IPS-18a (cell line): ENCODE data around the gene HSP90B1.

Source experiments
- H3K27ac ChIP-seq: one replicate; pipeline ENCODE4 v1.5.1; 2013; ENCODE audit warnings: low read length
- H3K27me3 ChIP-seq: one replicate; pipeline ENCODE4 v1.6.1; 2013; ENCODE audit warnings: mild to moderate bottlenecking, low read length; ENCODE audit not compliant: control insufficient read depth, insufficient read depth
- H3K36me3 ChIP-seq: one replicate; pipeline ENCODE4 v1.6.1; 2013; ENCODE audit warnings: low read depth, low read length; ENCODE audit not compliant: control insufficient read depth
- H3K4me1 ChIP-seq: one replicate; pipeline ENCODE4 v1.6.1; 2013; ENCODE audit warnings: low read depth, low read length; ENCODE audit not compliant: control insufficient read depth
- H3K4me3 ChIP-seq: one replicate; pipeline ENCODE4 v1.5.1; 2013; ENCODE audit warnings: low read length
- H3K9ac ChIP-seq: one replicate; pipeline ENCODE4 v1.6.1; 2013; ENCODE audit warnings: mild to moderate bottlenecking, low read length, moderate library complexity
- H3K9me3 ChIP-seq: one replicate; pipeline ENCODE4 v1.6.1; 2013; ENCODE audit warnings: low read depth, low read length; ENCODE audit not compliant: control insufficient read depth

HSP90B1 gene

GRCh38 chr12:103958621-103959020 is 28.4 kb downstream of the HSP90B1 start:
- Histone ChIP-seq H3K4me1 (peaks cover 2% of the 10 kb centered on the region), H3K36me3 (peaks cover 14% of the 10 kb centered on the region), H3K27me3 (no peaks in the 10 kb centered on the region), H3K27ac (no peak overlapping the region), H3K4me3 (no peak overlapping the region), H3K9me3 (no peaks in the 10 kb centered on the region), H3K9ac (no peak overlapping the region)

GRCh38 chr12:103960616-103961227 is 30.5 kb downstream of the HSP90B1 start:
- Histone ChIP-seq H3K27ac (no peak overlapping the region), H3K9me3 (no peaks in the 10 kb centered on the region), H3K27me3 (no peaks in the 10 kb centered on the region), H3K4me1 (peaks cover 12% of the 10 kb centered on the region), H3K36me3 (peaks cover 4% of the 10 kb centered on the region), H3K4me3 (no peak overlapping the region), H3K9ac (no peak overlapping the region)

DNA sequence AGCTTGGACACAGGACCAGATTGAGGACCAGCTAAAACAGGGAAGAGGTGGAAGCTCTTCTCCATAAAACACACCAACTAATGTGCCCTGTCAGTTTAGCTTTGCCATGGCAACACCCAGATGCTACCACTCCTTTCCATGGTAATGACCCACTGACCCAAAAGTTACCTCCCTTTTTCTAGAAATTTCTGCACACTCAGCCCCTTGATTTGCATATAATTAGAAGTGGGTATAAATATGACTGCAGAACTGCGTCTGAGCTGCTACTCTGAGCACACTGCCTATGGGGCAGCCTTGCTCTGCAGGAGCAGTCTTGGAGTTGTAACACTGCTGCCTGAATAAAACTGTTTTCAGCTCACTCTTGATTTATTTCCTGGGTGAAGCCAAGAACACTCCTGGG is 32.3 kb downstream of the HSP90B1 start:
- Histone ChIP-seq H3K9me3 (no peaks in the 10 kb centered on the region), H3K4me3 (no peak overlapping the region), H3K4me1 (peaks cover 16% of the 10 kb centered on the region), H3K27me3 (no peaks in the 10 kb centered on the region), H3K27ac (no peak overlapping the region), H3K36me3 (peaks cover 4% of the 10 kb centered on the region), H3K9ac (no peak overlapping the region)

DNA sequence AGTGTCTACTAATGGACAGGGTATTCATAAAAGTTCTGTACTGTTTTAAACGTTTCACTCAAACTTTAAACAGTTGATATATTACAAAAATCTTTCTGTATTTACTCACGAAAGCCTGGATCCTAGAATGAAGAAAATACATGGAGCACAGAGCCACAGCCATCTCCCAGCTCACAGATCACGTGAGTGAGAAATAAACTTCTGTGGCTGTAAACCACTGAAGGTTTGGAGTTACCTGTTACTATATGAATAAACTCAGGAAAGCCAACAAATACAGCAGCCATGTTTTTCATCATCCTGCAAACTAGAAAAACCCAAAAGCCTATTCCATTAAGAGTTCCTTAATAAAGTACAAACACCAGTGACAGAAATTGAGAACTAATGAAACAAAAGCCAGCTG is 34.6 kb downstream of the HSP90B1 start:
- peaks cover 17% of the 10 kb centered on the region for H3K36me3 ChIP-seq
- H3K27me3 ChIP-seq, result no peaks in the 10 kb centered on the region
- peak overlapping the region; percentile 95 for H3K4me3 ChIP-seq
- peak overlapping the region; percentile 77 for H3K27ac ChIP-seq
- H3K4me1 ChIP-seq, result peaks cover 16% of the 10 kb centered on the region
- H3K9ac ChIP-seq, result peak overlapping the region; percentile 98
- H3K9me3 ChIP-seq, result no peaks in the 10 kb centered on the region

DNA sequence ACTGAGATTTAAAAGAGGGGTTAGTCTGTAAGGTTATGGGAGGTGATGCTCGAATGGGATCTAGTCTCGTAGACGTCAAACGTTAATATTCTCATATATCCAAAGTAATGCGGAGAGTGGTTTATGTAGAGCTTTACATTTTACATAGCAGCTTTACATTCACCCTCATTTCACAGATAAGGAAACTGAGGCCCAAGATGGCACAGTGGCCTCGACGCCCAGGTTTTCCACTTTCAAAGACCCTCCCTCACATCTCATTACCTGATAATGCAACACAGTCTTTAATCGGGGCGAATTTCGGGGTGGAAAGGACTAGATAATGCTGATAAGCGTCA is 35.0 kb downstream of the HSP90B1 start:
- H3K36me3 ChIP-seq, result peaks cover 18% of the 10 kb centered on the region
- H3K4me3 ChIP-seq, result peak overlapping the region; percentile 95
- H3K4me1 ChIP-seq, result peaks cover 16% of the 10 kb centered on the region
- H3K9ac ChIP-seq, result peak overlapping the region; percentile 98
- no peaks in the 10 kb centered on the region for H3K9me3 ChIP-seq
- H3K27ac ChIP-seq, result peak overlapping the region; percentile 77
- H3K27me3 ChIP-seq, result no peaks in the 10 kb centered on the region

- Histone ChIP-seq H3K36me3 (peaks cover 18% of the 10 kb centered on the region), H3K9ac (peak within 1 kb of the TSS; percentile 98), H3K27me3 (no peaks in the 10 kb centered on the region), H3K9me3 (no peaks in the 10 kb centered on the region), H3K27ac (peak within 1 kb of the TSS; percentile 81), H3K4me3 (peak within 1 kb of the TSS; percentile 95), H3K4me1 (peaks cover 16% of the 10 kb centered on the region)
Observed at GRCh38 chr12:103965590-103966504, 35.6 kb downstream of the HSP90B1 start, which contains the start of gene TDG. TSS of gene TDG (plus strand) at chr12:103965872. CDS start at chr12:103966038, 166 bp downstream.

- H3K27me3 ChIP-seq, result no peaks in the 10 kb centered on the region
- H3K4me1 ChIP-seq, result peaks cover 16% of the 10 kb centered on the region
- H3K9me3 ChIP-seq, result no peaks in the 10 kb centered on the region
- peaks cover 18% of the 10 kb centered on the region for H3K36me3 ChIP-seq
- H3K9ac ChIP-seq, result peak overlapping the region; percentile 98
- peak overlapping the region; percentile 95 for H3K4me3 ChIP-seq
- H3K27ac ChIP-seq, result peak overlapping the region; percentile 81
Observed at GRCh38 chr12:103966736-103967135, 36.5 kb downstream of the HSP90B1 start.

DNA sequence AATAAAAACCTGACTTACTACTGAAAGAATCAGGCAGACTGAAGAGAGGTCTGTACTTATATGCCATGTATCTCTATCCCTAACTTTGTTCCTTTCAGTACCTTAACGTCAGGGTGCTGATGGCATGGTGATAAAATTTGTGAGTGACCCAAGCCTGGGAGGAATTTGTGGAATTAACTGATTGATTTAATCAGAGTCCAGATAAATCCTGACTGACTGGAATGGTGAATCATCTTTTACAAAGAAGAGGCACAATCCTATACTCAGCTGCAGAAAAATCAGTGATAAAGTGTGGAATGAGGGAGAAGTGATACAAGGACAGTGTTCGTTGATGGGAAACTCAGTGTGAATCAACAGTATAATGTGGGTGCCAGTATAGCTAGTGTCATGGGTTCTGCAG is 39.2 kb downstream of the HSP90B1 start:
- Histone ChIP-seq H3K36me3 (peaks cover 13% of the 10 kb centered on the region), H3K9me3 (no peaks in the 10 kb centered on the region), H3K27ac (no peak overlapping the region), H3K4me3 (no peak overlapping the region), H3K9ac (no peak overlapping the region), H3K4me1 (peaks cover 11% of the 10 kb centered on the region), H3K27me3 (no peaks in the 10 kb centered on the region)

DNA sequence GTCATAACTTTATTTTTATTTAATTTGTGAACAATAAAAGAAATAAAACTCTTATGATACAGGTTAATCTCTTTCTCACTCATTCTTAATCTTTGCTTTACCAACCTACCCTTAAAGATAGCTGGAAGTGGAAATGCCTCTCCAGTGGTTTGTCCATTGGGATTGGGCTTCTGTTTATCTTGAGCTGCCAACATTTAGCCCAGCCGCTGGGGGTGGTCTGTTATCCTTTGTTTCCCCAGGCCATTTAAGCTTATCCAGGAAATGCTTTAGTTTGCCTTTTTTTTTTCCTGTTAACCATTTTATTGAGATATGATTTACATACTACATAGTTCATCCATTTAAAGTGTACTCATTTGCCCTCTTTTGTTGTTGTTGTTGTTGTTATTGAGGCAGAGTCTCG is 43.7 kb downstream of the HSP90B1 start:
- Histone ChIP-seq H3K36me3 (peaks cover 37% of the 10 kb centered on the region), H3K27ac (no peak overlapping the region)

DNA sequence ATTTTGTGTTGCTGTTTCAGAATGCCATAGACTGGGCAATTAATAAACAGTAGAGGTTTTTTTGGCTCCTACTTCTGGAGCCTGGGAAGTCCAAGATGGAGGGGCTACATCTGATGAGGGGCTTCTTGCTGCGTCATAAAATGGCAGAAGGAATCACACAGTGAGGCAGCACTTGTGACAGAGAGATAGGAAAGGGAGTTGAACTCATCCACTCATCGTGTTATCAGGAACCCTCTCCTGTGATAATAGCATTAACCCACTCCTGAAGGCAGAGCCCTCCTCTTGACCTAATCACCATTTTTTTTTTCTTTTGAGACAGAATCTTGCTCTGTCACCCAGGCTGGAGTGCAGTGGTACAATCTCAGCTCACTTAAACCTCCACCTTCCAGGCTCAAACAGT is 45.2 kb downstream of the HSP90B1 start:
- Histone ChIP-seq H3K9me3 (no peaks in the 10 kb centered on the region), H3K4me1 (no peaks in the 10 kb centered on the region), H3K9ac (no peak overlapping the region), H3K36me3 (peaks cover 38% of the 10 kb centered on the region), H3K27ac (no peak overlapping the region), H3K4me3 (no peak overlapping the region), H3K27me3 (no peaks in the 10 kb centered on the region)

More for the DNA sequence above, 43.7 kb downstream of the HSP90B1 start:
- H3K9ac ChIP-seq, result no peak overlapping the region
- H3K27me3 ChIP-seq, result no peaks in the 10 kb centered on the region
- no peaks in the 10 kb centered on the region for H3K9me3 ChIP-seq
- no peaks in the 10 kb centered on the region for H3K4me1 ChIP-seq
- H3K4me3 ChIP-seq, result no peak overlapping the region

DNA sequence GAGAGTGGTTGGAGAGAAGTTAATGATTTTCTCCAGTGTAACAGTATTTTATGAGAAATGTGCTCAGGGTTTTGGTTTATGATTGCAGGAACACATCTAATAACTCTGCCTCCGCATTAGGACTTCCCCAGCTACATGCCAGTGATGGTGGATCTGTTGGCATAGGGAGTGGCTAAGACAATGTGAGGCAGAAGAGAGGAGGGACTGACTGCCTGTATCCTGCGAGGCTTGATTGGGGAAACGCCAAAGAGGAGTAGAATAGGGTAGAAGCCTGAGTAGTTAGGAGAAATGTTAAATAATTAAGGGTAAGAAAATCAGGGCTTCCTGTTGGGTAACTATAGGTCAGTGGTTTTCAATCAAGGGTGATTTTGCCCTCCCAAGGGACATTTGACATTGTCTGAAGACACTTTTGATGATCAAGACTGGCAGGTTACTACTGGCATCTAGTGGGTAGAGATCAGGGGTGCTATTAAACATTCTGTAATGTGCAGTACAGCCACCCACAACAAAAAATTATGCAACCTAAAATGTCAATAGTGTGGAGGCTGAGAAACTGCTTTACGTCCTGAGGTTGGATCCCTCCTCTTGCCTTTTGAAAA is 48.3 kb downstream of the HSP90B1 start:
- no peak overlapping the region for H3K4me3 ChIP-seq
- no peaks in the 10 kb centered on the region for H3K9me3 ChIP-seq
- no peaks in the 10 kb centered on the region for H3K4me1 ChIP-seq
- no peak overlapping the region for H3K9ac ChIP-seq
- H3K27ac ChIP-seq, result no peak overlapping the region
- peaks cover 66% of the 10 kb centered on the region for H3K36me3 ChIP-seq
- no peaks in the 10 kb centered on the region for H3K27me3 ChIP-seq
